HepG2 (cell line): Measurements from ENCODE around the gene CNN3. TPM values are rescaled to one million over a fixed set of nuclear protein-coding genes. Genes with fewer than 3 reads are reported as not detected.

Experiments
- ATAC-seq: fragments of 200-7000 bp; cut with Tn5 transposase; 3 replicates; pipeline ENCODE4 v1.9.1; 2020; ENCODE audit warnings: mild to moderate bottlenecking, moderate library complexity
- BruUV-seq: library from RNA; stranded (reverse); fragments of 400-500 nt; replicated peaks from 2 replicates; lab custom pipeline; 2021; lab: Mats Ljungman, UMichigan
- CTCF ChIA-PET: fragments of 300-600 bp; formaldehyde crosslinking; extraction: SDS; loops from one replicate; lab custom pipeline; 2021; ENCODE audit warnings: low total read pairs, inconsistent platforms, low intra/inter-chr PET ratio; lab: Yijun Ruan, JAX
- POLR2A ChIA-PET: fragments of 350-600 bp; sonication (Branson Sonifier 250); formaldehyde crosslinking; loops from one replicate; lab custom pipeline; 2020; ENCODE audit warnings: antibody characterized with exemption, inconsistent platforms; lab: Yijun Ruan, JAX
- DNase-seq: peaks from one replicate; pipeline ENCODE4 v3.0.0-alpha.2; 2015; ENCODE audit warnings: low spot score
- FAIRE-seq: peaks from 3 replicates; lab custom pipeline; 2011; peaks lifted over from hg19 to GRCh38; lab: Jason Lieb, UNC
- H2AFZ ChIP-seq: one replicate; pipeline ENCODE4 v1.6.1; 2011; ENCODE audit warnings: low read length, inconsistent platforms
- H3K27ac ChIP-seq: fragments of 300-600 bp; 3 replicates; pipeline ENCODE4 v1.8.0; 2011; ENCODE audit warnings: mixed run types, mild to moderate bottlenecking, mixed read lengths, low read length, inconsistent platforms; ENCODE audit not compliant: insufficient read depth; ENCODE audit errors: extremely low read length
- H3K27me3 ChIP-seq, 2 experiments: fragments of 200-600 bp in 1 of 2; 2 replicates in 1 of 2; 3 replicates in 1 of 2; pipeline versions ENCODE4 v1.6.0 to v1.8.0; 2011; ENCODE audit warnings: low read length in 2 of 2, mild to moderate bottlenecking in 2 of 2, moderate library complexity in 2 of 2, inconsistent platforms in 1 of 2; ENCODE audit not compliant: insufficient read depth in 2 of 2, control insufficient read depth in 1 of 2
- H3K36me3 ChIP-seq, 2 experiments: fragments of 200-600 bp in 1 of 2; replicated peaks in 1 of 2; 2 replicates in 1 of 2; 3 replicates in 1 of 2; pipeline versions ENCODE4 v1.5.1 to v1.8.0; 2011; ENCODE audit warnings: low read length in 2 of 2, inconsistent platforms in 1 of 2; ENCODE audit not compliant: insufficient read depth in 2 of 2, control insufficient read depth in 1 of 2
- H3K4me1 ChIP-seq: 2 replicates; pipeline ENCODE4 v1.5.1; 2012; ENCODE audit warnings: low read length, inconsistent platforms; ENCODE audit not compliant: insufficient read depth
- H3K4me2 ChIP-seq: 2 replicates; pipeline ENCODE4 v1.6.0; 2011; ENCODE audit warnings: low read depth, low read length, inconsistent platforms
- H3K4me3 ChIP-seq, 3 experiments: fragments of 200-600 bp in 1 of 3; sonication (generic), shearing (Covaris generic) in 1 of 3; replicated peaks in 1 of 3; 2 replicates each; pipeline ENCODE4 v1.5.1; 2011 to 2016; ENCODE audit warnings: low read length in 3 of 3, inconsistent platforms in 2 of 3, low read depth in 2 of 3, mild to moderate bottlenecking in 2 of 3, control low read depth in 1 of 3, mixed read lengths in 1 of 3; ENCODE audit not compliant: insufficient read depth in 1 of 3
- H3K79me2 ChIP-seq: one replicate; pipeline ENCODE4 v1.6.1; 2011; ENCODE audit warnings: low read length, inconsistent platforms; ENCODE audit not compliant: insufficient read depth
- H3K9ac ChIP-seq: 2 replicates; pipeline ENCODE4 v1.6.0; 2011; ENCODE audit warnings: mild to moderate bottlenecking, low read depth, low read length, inconsistent platforms; ENCODE audit not compliant: insufficient read depth
- H3K9me3 ChIP-seq: 2 replicates; pipeline ENCODE4 v1.5.1; 2012; ENCODE audit warnings: mild to moderate bottlenecking, low read length
- H4K20me1 ChIP-seq: 2 replicates; pipeline ENCODE4 v1.6.0; 2011; ENCODE audit warnings: inconsistent platforms, mild to moderate bottlenecking, low read length, moderate library complexity; ENCODE audit not compliant: insufficient read depth
- ASH2L ChIP-seq: fragments of 300-600, 200-600 bp; sonication (generic); IDR thresholded peaks from 2 replicates; pipeline ENCODE4 v1.7.0; 2017; ENCODE audit warnings: low read depth, mild to moderate bottlenecking, moderate library complexity, mixed read lengths, low read length; ENCODE audit not compliant: insufficient read length
- HDAC6 ChIP-seq: fragments of 200-600 bp; sonication (generic); IDR thresholded peaks from 2 replicates; pipeline ENCODE4 v1.7.0; 2017; ENCODE audit warnings: mild to moderate bottlenecking, antibody characterized with exemption, low read length, low read depth
- NR2F6 ChIP-seq, 2 experiments: IDR thresholded peaks; 2 replicates each; pipeline ENCODE4 v1.6.1; 2016; ENCODE audit warnings: antibody characterized with exemption in 1 of 2, mild to moderate bottlenecking in 1 of 2
- RBAK ChIP-seq: sonication (generic); formaldehyde crosslinking; IDR thresholded peaks from 2 replicates; pipeline ENCODE4 v1.5.1; 2020; ENCODE audit warnings: mild to moderate bottlenecking, missing genetic modification reagents
- ZFP36 ChIP-seq: fragments of 150-350 bp; IDR thresholded peaks from 2 replicates; pipeline ENCODE4 v1.6.1; 2018; ENCODE audit warnings: borderline replicate concordance, low read length, low read depth; ENCODE audit not compliant: partially characterized antibody
- WGBS: methylation state at CpG from one replicate; pipeline ENCODE4 v1.1.6; 2017; ENCODE audit warnings: low lambda C conversion rate; 5-methylcytosine and 5-hydroxymethylcytosine counted together
- in situ Hi-C: cut with HindIII; loops from 2 replicates; pipeline ENCODE4 v1.10.0; 2017; ENCODE audit warnings: low pct_unique_long_range_greater_than_20kb; ENCODE audit not compliant: extremely low pct_ligation_motif_present
- intact Hi-C: fragments of 100-400 bp; cut with micrococcal nuclease; formaldehyde crosslinking; loops from one replicate; pipeline ENCODE4 v1.10.0; 2022; ENCODE audit not compliant: unreplicated experiment
- polyA plus RNA-seq, 8 experiments: library from polyadenylated mRNA; depleted of rRNA in 3 of 8; stranded (reverse) in 7 of 8; unstranded in 1 of 8; fragments of >200 nt; fragmentation: Illumina TruSeq in 4 of 8; extraction: Trizol in 4 of 8; gene quantifications; 2 replicates each; pipeline versions ENCODE4 v1.2.1 to v1.2.3, GENCODE V29; 2011 to 2016; ENCODE audit warnings: low read depth in 4 of 8, missing spikeins in 1 of 8, mixed read lengths in 1 of 8; ENCODE audit not compliant: insufficient read depth in 1 of 8
- total RNA-seq, 5 experiments: library from RNA; depleted of rRNA; stranded (reverse); fragments of >200 nt; fragmentation: Illumina TruSeq; extraction: Trizol; gene quantifications; 2 replicates each; pipeline ENCODE4 v1.2.3, GENCODE V29; 2016; ENCODE audit warnings: low read depth in 1 of 5
- TF ChIP-seq, protein P1 (sequence below): sonication (generic); formaldehyde crosslinking; IDR thresholded peaks from 2 replicates; pipeline ENCODE4 v1.4.0; 2020; ENCODE audit warnings: missing genetic modification reagents

Gene CNN3
- total and polyA plus RNA-seq, 2 of the 13 experiments (the other 11 are each of a cell fraction or from before 2014, with no cell fraction given): 113 to 223 TPM

DNA sequence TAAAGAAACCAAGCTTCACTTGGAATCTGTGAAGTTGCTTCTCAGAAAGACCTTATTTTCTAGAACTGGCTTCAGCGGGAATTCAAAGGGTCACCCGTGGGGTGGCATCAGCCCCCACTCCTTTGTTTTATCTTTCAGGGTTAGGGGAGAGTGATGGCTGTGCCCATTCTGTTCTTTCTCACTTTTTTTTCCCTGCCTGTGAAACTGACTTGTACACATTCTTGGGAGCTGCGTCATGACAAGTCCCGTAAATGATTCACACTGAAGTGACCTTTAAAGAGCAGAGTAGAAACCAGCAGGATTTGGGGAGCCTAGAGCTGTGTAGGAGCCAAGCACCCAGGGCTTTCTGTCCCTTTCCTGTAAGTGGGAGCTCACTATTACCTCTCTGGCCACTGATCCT lies 63.0 kb downstream of the CNN3 start (continued):
- TF ChIP-seq NR2F6 (IDR thresholded peaks at IDR 0.05) (no peak), NR2F6 (CRISPR knock-in tag; IDR thresholded peaks at IDR 0.05) (0 out of 2 replicates have a peak, but pooled peaks have one; percentile 9), ZFP36 (no peak), HDAC6 (no peak), RBAK (CRISPR knock-in tag) (peak; percentile 93)

DNA sequence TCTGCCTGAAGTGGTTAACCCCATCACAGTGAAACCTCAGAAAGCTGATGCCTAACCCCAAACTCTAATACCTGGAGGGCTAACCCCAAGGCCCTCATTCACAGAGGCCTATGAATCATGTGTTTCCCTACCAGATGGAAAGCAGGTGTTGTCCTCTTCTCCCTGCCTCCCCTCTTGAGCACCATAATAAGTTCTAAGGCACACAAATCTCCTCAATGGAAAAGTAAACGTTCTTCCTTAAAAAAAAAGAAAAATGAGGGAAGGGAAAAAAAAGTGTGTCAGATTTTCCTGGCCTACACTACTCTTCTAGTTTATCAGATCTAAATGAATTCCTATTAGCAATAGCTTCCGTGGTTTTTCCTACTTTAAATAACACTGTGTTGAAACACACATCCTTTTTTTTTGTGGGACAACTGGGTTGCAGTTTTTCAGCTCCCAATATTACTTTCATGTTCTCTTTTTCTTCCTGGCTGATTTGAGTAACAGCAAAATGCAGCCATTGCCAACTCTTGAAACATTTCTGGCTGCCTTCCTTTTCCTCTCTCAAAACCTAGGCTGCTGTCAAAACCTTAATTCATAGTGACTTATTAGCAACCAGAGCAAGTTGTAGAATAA lies 63.5 kb downstream of the CNN3 start:
- ATAC-seq (no peak), FAIRE-seq (no peak), DNase-seq (no peak)
- Histone ChIP-seq H4K20me1 (no peaks in the 10 kb centered on the region), H3K9ac (no peak overlapping the region), H3K27me3 (no peaks in the 10 kb centered on the region), H3K79me2 (no peaks in the 10 kb centered on the region), H3K9me3 (no peaks in the 10 kb centered on the region), H3K27ac (no peak overlapping the region), H3K36me3 (no peaks in the 10 kb centered on the region; a peak in 1 of 5 replicates), H3K4me1 (peaks cover 37% of the 10 kb centered on the region), H3K4me2 (peak overlapping the region; percentile 4), H2AFZ (no peak overlapping the region), H3K4me3 (no peak overlapping the region)
- TF ChIP-seq ASH2L: peak; percentile 20
- TF ChIP-seq, protein P1, sequence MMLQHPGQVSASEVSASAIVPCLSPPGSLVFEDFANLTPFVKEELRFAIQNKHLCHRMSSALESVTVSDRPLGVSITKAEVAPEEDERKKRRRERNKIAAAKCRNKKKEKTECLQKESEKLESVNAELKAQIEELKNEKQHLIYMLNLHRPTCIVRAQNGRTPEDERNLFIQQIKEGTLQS (CRISPR knock-in tag): no peak
- 46% methylated on average over 2 of the region's 2 CpGs for WGBS
- intact Hi-C loops (no loop called here), in situ Hi-C loops (loop anchor here (25.0 kb wide), 1 partner anchor 374 kb away; the partner anchor contains the start of gene RWDD3)
- ChIA-PET POLR2A (interaction anchor here (0.9 kb wide), 1 partner anchor 9 kb away, joined by 3 read pairs; no protein-coding TSS in a partner anchor), CTCF (no interaction called here)
- BruUV-seq: no TSS peak
